Sigmoid colon (tissue), 7 donors: ENCODE measurements around the gene OTOGL. TPM values are rescaled to one million over a fixed set of nuclear protein-coding genes. Genes with fewer than 3 reads are reported as not detected.

Experiments
- DNase-seq: peaks from one replicate; pipeline ENCODE4 v3.0.0-alpha.2; 2019
- H3K27ac ChIP-seq, 4 donors: fragments of 200-600 bp; sonication (generic); one replicate each; pipeline ENCODE4 v1.5.1; 2016 to 2019; ENCODE audit warnings: mild to moderate bottlenecking in 1 of 4
- H3K27me3 ChIP-seq, 3 donors: fragments of 200-600 bp; sonication (generic); one replicate each; pipeline ENCODE4 v1.5.1; 2019; ENCODE audit warnings: mild to moderate bottlenecking in 1 of 3
- H3K36me3 ChIP-seq, 4 donors: fragments of 200-600 bp; sonication (generic); one replicate each; pipeline ENCODE4 v1.5.1; 2016 to 2019
- H3K4me1 ChIP-seq, 4 donors: fragments of 200-600 bp; sonication (generic); one replicate each; pipeline ENCODE4 v1.5.1; 2017 to 2019
- H3K4me3 ChIP-seq, 4 donors: fragments of 200-600 bp; sonication (generic); one replicate each; pipeline ENCODE4 v1.5.1; 2017 to 2019; ENCODE audit warnings: mild to moderate bottlenecking in 2 of 4, moderate library complexity in 1 of 4
- H3K9me3 ChIP-seq, 4 donors: fragments of 200-600 bp in 3 of 4; sonication (generic) in 3 of 4; one replicate each; pipeline versions ENCODE4 v1.5.1 to v1.6.1; 2013 to 2019
- CTCF ChIP-seq, 4 experiments: fragments of 450-650 bp in 3 of 4; fragments of 200-600 bp in 1 of 4; IDR thresholded peaks; one replicate each; pipeline ENCODE4 v1.5.1; 2016 to 2019; ENCODE audit warnings: antibody characterized with exemption in 4 of 4, mild to moderate bottlenecking in 3 of 4, moderate library complexity in 2 of 4
- EP300 ChIP-seq, 4 donors: sonication (generic); formaldehyde crosslinking; IDR thresholded peaks; one replicate each; pipeline ENCODE4 v1.6.1; 2017; ENCODE audit warnings: antibody characterized with exemption in 4 of 4
- POLR2A ChIP-seq, 2 donors: fragments of 450-650 bp; IDR thresholded peaks; one replicate each; pipeline ENCODE4 v1.6.1; 2016; ENCODE audit warnings: antibody characterized with exemption in 2 of 2, mild to moderate bottlenecking in 2 of 2, moderate library complexity in 2 of 2
- POLR2AphosphoS5 ChIP-seq, 4 donors: sonication (generic); formaldehyde crosslinking; IDR thresholded peaks; one replicate each; pipeline ENCODE4 v1.6.1; 2017; ENCODE audit warnings: antibody characterized with exemption in 4 of 4
- WGBS, 2 donors: extraction: QIAGEN DNeasy Blood & Tissue Kit; methylation state at CpG; one replicate each; pipeline ENCODE4 v1.1.7; 2013; 5-methylcytosine and 5-hydroxymethylcytosine counted together
- intact Hi-C: fragments of 100-400 bp; cut with DNase I; formaldehyde crosslinking; loops from one replicate; pipeline ENCODE4 v1.15.1; 2023
- polyA plus RNA-seq, 3 donors: library from polyadenylated mRNA; stranded (reverse); fragments of 200-250 nt; gene quantifications; one replicate each; pipeline ENCODE4 v1.2.3, GENCODE V29; 2013
- total RNA-seq, 4 donors: library from RNA; depleted of rRNA; stranded (reverse); fragments of >200 nt; gene quantifications; one replicate each; pipeline ENCODE4 v1.1.0, GENCODE V29; 2016
- donor health status: healthy with polysubstance abuse.
- donor health status: Bipolar disorder and iron deficiency.
- donor health status: healthy.

OTOGL gene
- total and polyA plus RNA-seq, 7 donors, result 0.07 to 4.7 (median 0.81) TPM; not detected in 2

- Histone ChIP-seq H3K27ac (no peak overlapping the region), H3K36me3 (no peaks in the 10 kb centered on the region), H3K4me1 (no peaks in the 10 kb centered on the region), H3K9me3 (no peaks in the 10 kb centered on the region), H3K4me3 (no peak overlapping the region), H3K27me3 (no peaks in the 10 kb centered on the region)
- DNase-seq, result no peak
- TF ChIP-seq POLR2AphosphoS5 (IDR thresholded peaks at IDR 0.05), result no peak
- TF ChIP-seq POLR2A (IDR thresholded peaks at IDR 0.05), result no peak
- no peak for TF ChIP-seq CTCF (IDR thresholded peaks at IDR 0.05)
- no peak for TF ChIP-seq EP300 (IDR thresholded peaks at IDR 0.05)
- intact Hi-C loops, result no loop called here
- WGBS, 2 donors, result 80 to 88% methylated on average over 5 of the region's 5 CpGs
These were observed 73.9 kb downstream of the OTOGL start for GRCh38 chr12:80173083-80173864.

- H3K36me3 ChIP-seq, result no peaks in the 10 kb centered on the region
- no peak for DNase-seq
- intact Hi-C loops, result no loop called here
- no peaks in the 10 kb centered on the region for H3K4me1 ChIP-seq
- H3K27ac ChIP-seq, result no peak overlapping the region
- TF ChIP-seq POLR2AphosphoS5 (IDR thresholded peaks at IDR 0.05) (no peak), POLR2A (IDR thresholded peaks at IDR 0.05) (no peak), CTCF (IDR thresholded peaks at IDR 0.05) (no peak)
- H3K27me3 ChIP-seq, result no peaks in the 10 kb centered on the region
- WGBS, 2 donors, result 78 to 91% methylated on average over 2 of the region's 2 CpGs
- no peaks in the 10 kb centered on the region for H3K9me3 ChIP-seq
- no peak overlapping the region for H3K4me3 ChIP-seq
These were observed 76.1 kb downstream of the OTOGL start for GRCh38 chr12:80175307-80175930.

- Histone ChIP-seq H3K36me3 (no peaks in the 10 kb centered on the region), H3K27me3 (no peaks in the 10 kb centered on the region), H3K4me3 (no peak overlapping the region), H3K4me1 (no peaks in the 10 kb centered on the region), H3K9me3 (no peaks in the 10 kb centered on the region), H3K27ac (no peak overlapping the region)
- DNase-seq, result no peak
- WGBS, 2 donors, result 80 to 87% methylated on average over 2 of the region's 2 CpGs
- TF ChIP-seq POLR2A (IDR thresholded peaks at IDR 0.05) (no peak), EP300 (IDR thresholded peaks at IDR 0.05) (no peak), POLR2AphosphoS5 (IDR thresholded peaks at IDR 0.05) (no peak), CTCF (IDR thresholded peaks at IDR 0.05) (no peak)
- intact Hi-C loops, result no loop called here
These were observed 77.4 kb downstream of the OTOGL start for GRCh38 chr12:80176706-80177105.

- Histone ChIP-seq H3K27me3 (no peaks in the 10 kb centered on the region), H3K9me3 (no peaks in the 10 kb centered on the region), H3K36me3 (no peaks in the 10 kb centered on the region), H3K4me3 (no peak overlapping the region), H3K4me1 (no peaks in the 10 kb centered on the region), H3K27ac (no peak overlapping the region)
- intact Hi-C loops, result no loop called here
- 59 to 79% methylated on average over 3 of the region's 3 CpGs for WGBS, 2 donors
- DNase-seq, result no peak
- no peak for TF ChIP-seq EP300 (IDR thresholded peaks at IDR 0.05)
- no peak for TF ChIP-seq POLR2AphosphoS5 (IDR thresholded peaks at IDR 0.05)
- TF ChIP-seq POLR2A (IDR thresholded peaks at IDR 0.05), result no peak
These were observed 79.5 kb downstream of the OTOGL start for GRCh38 chr12:80178846-80179245.

- Histone ChIP-seq H3K4me3 (no peak overlapping the region), H3K27ac (no peak overlapping the region), H3K36me3 (no peaks in the 10 kb centered on the region), H3K4me1 (peaks cover 0 to 29% (median 15%) of the 10 kb centered on the region in 4 donors), H3K27me3 (no peaks in the 10 kb centered on the region), H3K9me3 (no peaks in the 10 kb centered on the region)
- 76 to 77% methylated on average over 2 of the region's 2 CpGs for WGBS, 2 donors
- no peak for TF ChIP-seq POLR2AphosphoS5 (IDR thresholded peaks at IDR 0.05)
- TF ChIP-seq POLR2A (IDR thresholded peaks at IDR 0.05), result no peak
- no peak for TF ChIP-seq CTCF (IDR thresholded peaks at IDR 0.05)
- TF ChIP-seq EP300 (IDR thresholded peaks at IDR 0.05), result no peak
- intact Hi-C loops, result loop anchor here (10.0 kb wide), 2 partner anchors 379 to 769 kb away; no protein-coding TSS in a partner anchor
- no peak for DNase-seq
These were observed 84.6 kb downstream of the OTOGL start for GRCh38 chr12:80183939-80184338.
